Tracheal epithelial cell (primary cell): Measurements from ENCODE around the gene TSPAN18. TPM values are rescaled to one million over a fixed set of nuclear protein-coding genes. Genes with fewer than 3 reads are reported as not detected.

ENCODE experiments used
- total RNA-seq: library from RNA; depleted of rRNA; stranded (reverse); fragments of >200 nt; gene quantifications from 2 replicates; pipeline ENCODE4 v1.2.1, GENCODE V29; 2014

TSPAN18 gene, protein sequence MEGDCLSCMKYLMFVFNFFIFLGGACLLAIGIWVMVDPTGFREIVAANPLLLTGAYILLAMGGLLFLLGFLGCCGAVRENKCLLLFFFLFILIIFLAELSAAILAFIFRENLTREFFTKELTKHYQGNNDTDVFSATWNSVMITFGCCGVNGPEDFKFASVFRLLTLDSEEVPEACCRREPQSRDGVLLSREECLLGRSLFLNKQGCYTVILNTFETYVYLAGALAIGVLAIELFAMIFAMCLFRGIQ
- 0.72 TPM in 1 of 2 replicates, not detected in the other for total RNA-seq

DNA sequence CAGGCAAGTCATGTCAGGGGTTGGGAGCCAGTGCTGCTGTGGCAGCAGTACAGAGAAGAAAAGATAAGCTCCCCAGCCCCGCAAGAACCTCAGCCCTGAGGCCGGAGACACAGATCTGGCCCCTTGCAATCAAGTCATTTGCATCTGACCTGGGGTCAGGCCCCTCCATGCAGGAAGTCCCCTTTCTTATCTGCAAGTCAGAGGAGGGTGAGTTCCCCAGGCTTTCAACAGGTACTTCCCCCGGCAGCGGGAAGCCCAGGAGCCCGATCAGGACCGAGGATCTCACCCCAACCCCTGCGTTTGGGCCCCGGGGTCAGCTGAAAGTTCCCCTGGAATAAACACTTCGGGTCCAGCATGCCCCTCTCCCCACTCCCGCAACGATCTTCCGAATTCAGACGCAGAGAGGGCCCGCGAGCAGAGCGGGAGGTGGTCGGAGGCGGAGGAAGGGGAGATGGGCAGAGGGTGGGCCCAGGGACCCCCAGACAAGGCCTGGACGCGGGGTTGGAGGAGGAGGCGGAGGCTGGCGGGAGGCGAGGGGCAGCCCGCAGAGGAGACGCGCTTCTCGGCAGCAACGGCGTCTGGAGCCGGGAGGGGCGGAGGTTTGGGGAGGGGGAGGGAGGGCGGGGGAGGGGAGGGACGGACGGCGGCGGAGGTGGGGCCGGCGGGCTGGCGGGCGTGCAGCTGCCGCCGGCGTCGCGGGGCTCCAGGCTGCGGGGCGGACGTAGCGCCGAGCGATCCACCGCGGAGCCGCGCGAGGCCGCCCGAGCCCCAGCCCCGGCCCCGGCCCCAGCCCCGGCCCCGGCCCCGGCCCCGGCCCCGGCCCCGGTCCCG is at the start of gene TSPAN18:
TSPAN18 (plus strand) TSS at position 680 of the 831 bp plus-strand sequence. CDS start 179,455 bp downstream, outside the sequence.

DNA sequence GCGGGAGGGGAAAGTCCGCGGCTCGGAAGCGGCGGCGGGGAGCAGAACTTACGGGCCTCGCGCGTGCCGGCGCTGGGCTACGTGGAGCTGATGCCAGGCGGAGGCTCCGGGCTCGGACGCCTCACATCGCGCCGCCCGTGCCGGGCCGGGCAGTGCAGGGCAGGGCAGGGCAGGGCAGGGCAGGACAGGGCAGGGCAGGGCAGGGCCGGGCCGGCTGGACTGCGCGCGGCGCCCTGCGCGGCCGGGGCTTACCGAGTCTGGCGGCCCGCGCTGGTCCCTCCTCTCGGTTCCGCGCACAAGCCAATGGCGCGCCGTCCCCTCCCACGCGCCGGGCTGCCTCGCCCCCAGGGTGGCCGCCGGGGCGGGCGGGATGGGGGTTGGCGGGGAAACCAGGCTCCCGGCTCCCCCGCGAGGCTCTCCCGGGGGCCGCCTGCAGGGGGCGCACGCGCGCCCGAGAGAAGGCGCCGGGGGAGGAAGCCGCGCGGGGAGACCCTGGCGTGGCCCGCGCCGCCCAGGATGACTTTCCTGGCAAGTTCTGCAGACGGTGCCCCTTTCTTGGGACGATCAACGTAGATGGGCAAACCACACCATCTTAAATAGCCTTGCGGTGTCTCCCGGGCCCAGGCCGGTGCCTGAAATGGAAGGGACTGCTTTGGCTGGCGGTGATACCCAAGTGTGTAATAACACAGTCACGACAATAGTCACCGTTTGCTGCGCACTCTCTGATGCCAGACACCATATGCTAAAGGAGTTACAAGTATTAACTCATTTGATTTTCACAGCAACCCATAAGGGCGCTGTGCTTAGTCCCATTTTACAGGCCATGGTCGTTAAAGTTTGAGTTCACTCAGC is 224.1 kb downstream of the TSPAN18 start, which contains the start of gene TP53I11:
TP53I11 (minus strand) TSS at position 259 of the 852 bp plus-strand sequence. CDS start 12,548 bp downstream, outside the sequence.

Other genes starting within 250 kb of the TSPAN18 start
- 65.0 and 80.7 TPM in 2 replicates for gene CD82, start 161.3 kb upstream of the TSPAN18 start, total RNA-seq
- 0.64 and 12.0 TPM in 2 replicates for gene TP53I11, start 223.9 kb downstream of the TSPAN18 start, total RNA-seq